Glutamatergic neuron (in vitro differentiated cells): ENCODE data around the gene PRKCE. TPM values are rescaled to one million over a fixed set of nuclear protein-coding genes. Genes with fewer than 3 reads are reported as not detected.
A peak's percentile ranks its signal among the peaks of the same experiment; 100 is the strongest.

Source experiments
- DNase-seq: peaks from one replicate; pipeline ENCODE4 v3.0.0; 2022
- H3K27ac Mint-ChIP-seq: one replicate; pipeline ENCODE4 v1.8.0; 2020; ENCODE audit warnings: mild to moderate bottlenecking, mixed read lengths, inconsistent platforms; ENCODE audit not compliant: unreplicated experiment
- H3K27me3 Mint-ChIP-seq: one replicate; pipeline ENCODE4 v1.8.0; 2020; ENCODE audit warnings: mild to moderate bottlenecking, moderate library complexity, mixed read lengths, inconsistent platforms; ENCODE audit not compliant: unreplicated experiment
- H3K36me3 Mint-ChIP-seq: one replicate; pipeline ENCODE4 v1.8.0; 2020; ENCODE audit warnings: mild to moderate bottlenecking, mixed read lengths, inconsistent platforms; ENCODE audit not compliant: unreplicated experiment
- H3K4me1 Mint-ChIP-seq: one replicate; pipeline ENCODE4 v1.8.0; 2020; ENCODE audit warnings: mild to moderate bottlenecking, low read depth, mixed read lengths, inconsistent platforms; ENCODE audit not compliant: unreplicated experiment
- H3K4me3 Mint-ChIP-seq: one replicate; pipeline ENCODE4 v1.8.0; 2020; ENCODE audit warnings: mild to moderate bottlenecking, mixed read lengths, inconsistent platforms; ENCODE audit not compliant: unreplicated experiment
- H3K9me3 Mint-ChIP-seq: one replicate; pipeline ENCODE4 v1.8.0; 2020; ENCODE audit warnings: mild to moderate bottlenecking, moderate library complexity, mixed read lengths, inconsistent platforms; ENCODE audit not compliant: unreplicated experiment
- total RNA-seq: library from RNA; stranded (reverse); fragmentation: NEBNext Ultra II Directional; extraction: Animal tissue kit (Norgen Biotek cat#: 25700); gene quantifications from one replicate; pipeline ENCODE4 v1.2.1, GENCODE V29; 2021; ENCODE audit not compliant: unreplicated experiment
- TF ChIP-seq, protein P1 (sequence below): fragments of 200-600 bp; sonication (generic); IDR thresholded peaks from one replicate; pipeline ENCODE4 v1.5.0; 2021; ENCODE audit not compliant: partially characterized antibody, unreplicated experiment

The PRKCE gene
- total RNA-seq, 1 donor from 2014 or later, result 74.8 TPM

DNA sequence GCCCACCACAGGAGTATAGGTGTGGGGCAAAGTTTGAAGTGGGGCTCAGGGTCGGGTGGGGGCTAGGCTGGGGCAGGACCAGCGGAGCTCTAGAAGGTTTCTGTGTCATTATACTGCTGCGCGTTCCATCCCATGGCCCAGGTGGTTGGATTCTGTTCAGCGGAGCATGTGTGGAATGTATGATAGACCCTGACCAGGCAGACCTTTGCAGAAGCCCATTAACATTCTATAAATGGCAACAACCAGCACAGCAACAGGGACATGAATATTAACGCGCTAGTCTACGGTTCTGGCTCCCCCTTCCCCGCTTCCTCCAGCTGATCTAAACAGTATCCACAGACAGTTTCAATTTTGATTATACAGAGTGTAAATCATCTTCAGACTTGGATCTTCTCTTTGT, 4.1 kb upstream of the PRKCE start:
- TF ChIP-seq, protein P1, sequence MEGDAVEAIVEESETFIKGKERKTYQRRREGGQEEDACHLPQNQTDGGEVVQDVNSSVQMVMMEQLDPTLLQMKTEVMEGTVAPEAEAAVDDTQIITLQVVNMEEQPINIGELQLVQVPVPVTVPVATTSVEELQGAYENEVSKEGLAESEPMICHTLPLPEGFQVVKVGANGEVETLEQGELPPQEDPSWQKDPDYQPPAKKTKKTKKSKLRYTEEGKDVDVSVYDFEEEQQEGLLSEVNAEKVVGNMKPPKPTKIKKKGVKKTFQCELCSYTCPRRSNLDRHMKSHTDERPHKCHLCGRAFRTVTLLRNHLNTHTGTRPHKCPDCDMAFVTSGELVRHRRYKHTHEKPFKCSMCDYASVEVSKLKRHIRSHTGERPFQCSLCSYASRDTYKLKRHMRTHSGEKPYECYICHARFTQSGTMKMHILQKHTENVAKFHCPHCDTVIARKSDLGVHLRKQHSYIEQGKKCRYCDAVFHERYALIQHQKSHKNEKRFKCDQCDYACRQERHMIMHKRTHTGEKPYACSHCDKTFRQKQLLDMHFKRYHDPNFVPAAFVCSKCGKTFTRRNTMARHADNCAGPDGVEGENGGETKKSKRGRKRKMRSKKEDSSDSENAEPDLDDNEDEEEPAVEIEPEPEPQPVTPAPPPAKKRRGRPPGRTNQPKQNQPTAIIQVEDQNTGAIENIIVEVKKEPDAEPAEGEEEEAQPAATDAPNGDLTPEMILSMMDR, result no peak
- H3K9me3 Mint-ChIP-seq, result peaks cover 9% of the 10 kb centered on the region
- peaks cover 20% of the 10 kb centered on the region for H3K4me1 Mint-ChIP-seq
- no peak overlapping the region for H3K27ac Mint-ChIP-seq
- DNase-seq, result no peak
- peaks cover 5% of the 10 kb centered on the region for H3K27me3 Mint-ChIP-seq
- H3K4me3 Mint-ChIP-seq, result no peak overlapping the region
- H3K36me3 Mint-ChIP-seq, result no peaks in the 10 kb centered on the region

DNA sequence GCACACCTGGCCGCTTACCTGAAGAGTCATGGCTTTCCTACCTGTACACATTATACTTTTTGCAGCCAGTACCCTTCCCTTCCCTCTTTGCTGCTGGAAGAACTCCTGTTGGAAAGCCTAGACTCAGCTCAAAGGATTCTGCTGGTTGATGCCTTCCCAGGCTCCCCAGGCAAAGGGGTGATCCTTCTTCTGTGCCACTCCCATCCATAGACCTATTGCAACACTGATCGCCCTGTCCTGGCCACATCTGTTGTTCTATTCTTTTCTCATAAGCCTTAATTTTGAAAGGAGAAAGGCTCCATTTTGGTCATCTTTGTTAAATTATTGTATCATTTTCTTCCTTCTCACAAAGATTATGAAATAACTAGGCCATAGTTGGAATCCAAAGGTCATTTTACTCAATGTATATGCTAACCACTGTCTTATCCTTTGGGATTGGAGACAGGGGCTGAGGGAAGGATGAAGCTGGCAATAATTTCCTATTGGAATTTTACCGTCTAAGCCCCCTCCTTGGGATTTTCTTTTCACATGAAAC, 3.4 kb upstream of the PRKCE start:
- TF ChIP-seq, protein P1, result no peak
- DNase-seq, result no peak
- Mint-ChIP-seq H3K4me1 (peaks cover 24% of the 10 kb centered on the region), H3K36me3 (no peaks in the 10 kb centered on the region), H3K27ac (no peak overlapping the region), H3K27me3 (peaks cover 8% of the 10 kb centered on the region), H3K9me3 (peaks cover 15% of the 10 kb centered on the region), H3K4me3 (no peak overlapping the region)

- peaks cover 15% of the 10 kb centered on the region for H3K9me3 Mint-ChIP-seq
- H3K27ac Mint-ChIP-seq, result no peak overlapping the region
- H3K4me3 Mint-ChIP-seq, result no peak overlapping the region
- H3K36me3 Mint-ChIP-seq, result no peaks in the 10 kb centered on the region
- H3K4me1 Mint-ChIP-seq, result peaks cover 24% of the 10 kb centered on the region
- no peak for DNase-seq
- H3K27me3 Mint-ChIP-seq, result peaks cover 8% of the 10 kb centered on the region
- TF ChIP-seq, protein P1, result no peak
These were observed 2.8 kb upstream of the PRKCE start for GRCh38 chr2:45648636-45649035.

DNA sequence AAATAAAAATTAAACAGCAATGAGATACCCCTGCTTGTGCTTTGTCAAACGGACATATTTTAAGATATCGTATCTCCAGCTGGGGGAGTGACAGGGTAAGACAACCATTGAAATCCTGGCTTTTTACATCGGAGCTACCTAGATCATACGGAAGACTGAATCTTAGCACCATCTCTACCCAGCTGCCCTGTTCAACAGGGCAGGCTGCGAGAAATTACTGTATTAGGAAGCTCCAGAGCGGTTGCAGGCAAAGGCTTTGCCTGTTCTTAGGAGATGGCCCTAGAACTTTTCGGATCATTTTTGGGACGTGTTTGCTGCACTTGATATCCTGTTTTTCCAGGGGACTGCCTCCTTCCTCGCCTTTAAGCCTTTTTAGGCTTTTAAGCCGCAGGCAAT, 2.0 kb upstream of the PRKCE start:
- Mint-ChIP-seq H3K4me3 (peak overlapping the region; percentile 83), H3K9me3 (peaks cover 15% of the 10 kb centered on the region), H3K27ac (no peak overlapping the region), H3K27me3 (peaks cover 6% of the 10 kb centered on the region), H3K36me3 (no peaks in the 10 kb centered on the region), H3K4me1 (peaks cover 26% of the 10 kb centered on the region)
- no peak for DNase-seq
- TF ChIP-seq, protein P1, result no peak

GRCh38 chr2:45649858-45650811, 1.3 kb upstream of the PRKCE start:
- no peaks in the 10 kb centered on the region for H3K36me3 Mint-ChIP-seq
- H3K27ac Mint-ChIP-seq, result no peak overlapping the region
- TF ChIP-seq, protein P1, result no peak
- H3K4me3 Mint-ChIP-seq, result peak overlapping the region; percentile 85
- peaks cover 27% of the 10 kb centered on the region for H3K4me1 Mint-ChIP-seq
- H3K27me3 Mint-ChIP-seq, result peaks cover 6% of the 10 kb centered on the region
- peak; percentile 63 for DNase-seq
- peaks cover 15% of the 10 kb centered on the region for H3K9me3 Mint-ChIP-seq
